Keratinocyte (primary cell): ENCODE measurements around the gene SLIT3. TPM values are rescaled to one million over a fixed set of nuclear protein-coding genes. Genes with fewer than 3 reads are reported as not detected.

Experiments used
- DNase-seq: peaks from one replicate; pipeline ENCODE4 v3.0.0-alpha.2; 2011; ENCODE audit warnings: low read depth, missing footprints, low spot score
- FAIRE-seq: peaks from 2 replicates; lab custom pipeline; 2011; peaks lifted over from hg19 to GRCh38; lab: Jason Lieb, UNC
- H2AFZ ChIP-seq: 2 replicates; pipeline ENCODE4 v1.6.0; 2012; ENCODE audit warnings: low read length, control low read depth, inconsistent platforms; ENCODE audit not compliant: control insufficient read depth
- H3K27ac ChIP-seq: 2 replicates; pipeline ENCODE4 v1.5.1; 2011; ENCODE audit warnings: low read length; ENCODE audit not compliant: control insufficient read depth, insufficient read depth
- H3K27me3 ChIP-seq: 3 replicates; pipeline ENCODE4 v1.6.0; 2011; ENCODE audit warnings: low read length; ENCODE audit not compliant: control insufficient read depth, insufficient read depth; ENCODE audit errors: extremely low read depth
- H3K36me3 ChIP-seq, 2 experiments: 2 replicates in 1 of 2; 3 replicates in 1 of 2; pipeline ENCODE4 v1.5.1; 2011; ENCODE audit warnings: low read length in 2 of 2, mild to moderate bottlenecking in 1 of 2; ENCODE audit not compliant: control insufficient read depth in 2 of 2, insufficient read depth in 2 of 2; ENCODE audit errors: extremely low read depth in 1 of 2
- H3K4me1 ChIP-seq: 3 replicates; pipeline ENCODE4 v1.5.1; 2011; ENCODE audit warnings: low read length; ENCODE audit not compliant: control insufficient read depth, insufficient read depth; ENCODE audit errors: extremely low read depth
- H3K4me2 ChIP-seq: 3 replicates; pipeline ENCODE4 v1.6.0; 2011; ENCODE audit warnings: low read depth, low read length; ENCODE audit not compliant: control insufficient read depth, insufficient read depth; ENCODE audit errors: extremely low read depth
- H3K4me3 ChIP-seq, 3 experiments: fragments of 200-600 bp in 1 of 3; sonication (generic) in 1 of 3; 2 replicates in 2 of 3; 3 replicates in 1 of 3; pipeline ENCODE4 v1.5.1; 2011 to 2016; ENCODE audit warnings: low read length in 3 of 3, mild to moderate bottlenecking in 3 of 3, control low read depth in 2 of 3, inconsistent platforms in 1 of 3, low read depth in 1 of 3, mixed read lengths in 1 of 3, mixed run types in 1 of 3, moderate library complexity in 1 of 3; ENCODE audit not compliant: control insufficient read depth in 2 of 3, insufficient read depth in 2 of 3; ENCODE audit errors: extremely low read depth in 1 of 3
- H3K79me2 ChIP-seq: 2 replicates; pipeline ENCODE4 v1.6.0; 2012; ENCODE audit warnings: low read length; ENCODE audit not compliant: control insufficient read depth, insufficient read depth
- H3K9ac ChIP-seq: 3 replicates; pipeline ENCODE4 v1.6.0; 2011; ENCODE audit warnings: low read length; ENCODE audit not compliant: control insufficient read depth, insufficient read depth; ENCODE audit errors: extremely low read depth
- H3K9me1 ChIP-seq: 3 replicates; pipeline ENCODE4 v1.6.0; 2011; ENCODE audit warnings: low read length; ENCODE audit not compliant: control insufficient read depth, insufficient read depth; ENCODE audit errors: extremely low read depth
- H3K9me3 ChIP-seq: 2 replicates; pipeline ENCODE4 v1.5.1; 2012; ENCODE audit warnings: low read depth, low read length; ENCODE audit not compliant: control insufficient read depth
- H4K20me1 ChIP-seq: 3 replicates; pipeline ENCODE4 v1.6.0; 2011; ENCODE audit warnings: low read length; ENCODE audit not compliant: control insufficient read depth, insufficient read depth; ENCODE audit errors: extremely low read depth
- EZH2 ChIP-seq: IDR thresholded peaks from one replicate; pipeline ENCODE4 v1.6.1; 2012; ENCODE audit warnings: inconsistent platforms, mild to moderate bottlenecking, low read length, moderate library complexity
- dilution Hi-C: fragments of 300-500 bp; cut with MboI; formaldehyde crosslinking; loops from one replicate; pipeline ENCODE4 v1.7.0; 2020; ENCODE audit warnings: low sequenced_read_pairs; ENCODE audit not compliant: extremely low pct_ligation_motif_present
- polyA plus RNA-seq, 5 experiments: library from polyadenylated mRNA; depleted of rRNA in 3 of 5; stranded (reverse) in 3 of 5; stranded (forward) in 1 of 5; unstranded in 1 of 5; fragments of >200 nt; gene quantifications; 1 replicate in 1 of 5; 2 replicates in 3 of 5; 3 replicates in 1 of 5; pipeline versions ENCODE4 v1.2.1 to v1.2.3, GENCODE V29; 2011 to 2012; ENCODE audit warnings: missing spikeins in 2 of 5, low read depth in 1 of 5, low replicate concordance in 1 of 5
- TF ChIP-seq, protein P1 (sequence below), 3 experiments: IDR thresholded peaks in 1 of 3; conservative IDR thresholded peaks in 1 of 3; optimal IDR thresholded peaks in 1 of 3; 2 replicates in 2 of 3; 3 replicates in 1 of 3; pipeline versions ENCODE3 to v1.5.1; 2011; ENCODE audit warnings: low read length in 3 of 3, mild to moderate bottlenecking in 3 of 3, moderate library complexity in 2 of 3, control low read depth in 1 of 3, inconsistent platforms in 1 of 3; ENCODE audit not compliant: insufficient read depth in 2 of 3; ENCODE audit errors: extremely low read depth in 1 of 3

Gene SLIT3
- polyA plus RNA-seq, 1 donor (not counting 4 experiments of a cell fraction or from before 2014, with no cell fraction given): 2.4 TPM

DNA sequence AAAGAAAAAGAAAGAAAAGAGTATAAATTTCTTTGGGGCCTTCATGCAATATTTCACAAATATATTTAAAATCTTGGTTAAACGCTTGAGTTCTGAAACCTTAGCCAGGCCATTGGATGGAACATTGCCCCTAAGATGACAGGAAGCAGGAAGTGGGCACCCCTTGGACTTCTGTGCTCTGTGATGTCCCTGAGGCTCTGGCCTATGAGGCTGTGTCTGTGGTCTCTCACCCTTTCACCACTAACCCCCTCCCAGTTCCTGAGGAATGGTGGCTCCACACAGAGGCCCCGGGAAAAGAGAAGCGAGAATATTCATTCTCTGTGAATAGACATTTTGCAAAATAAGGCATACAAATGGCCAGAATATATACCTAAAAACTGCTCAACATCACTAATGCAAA lies 401.3 kb downstream of the SLIT3 start:
- H3K27ac ChIP-seq: no peak overlapping the region
- TF ChIP-seq EZH2: no peak
- TF ChIP-seq, protein P1, sequence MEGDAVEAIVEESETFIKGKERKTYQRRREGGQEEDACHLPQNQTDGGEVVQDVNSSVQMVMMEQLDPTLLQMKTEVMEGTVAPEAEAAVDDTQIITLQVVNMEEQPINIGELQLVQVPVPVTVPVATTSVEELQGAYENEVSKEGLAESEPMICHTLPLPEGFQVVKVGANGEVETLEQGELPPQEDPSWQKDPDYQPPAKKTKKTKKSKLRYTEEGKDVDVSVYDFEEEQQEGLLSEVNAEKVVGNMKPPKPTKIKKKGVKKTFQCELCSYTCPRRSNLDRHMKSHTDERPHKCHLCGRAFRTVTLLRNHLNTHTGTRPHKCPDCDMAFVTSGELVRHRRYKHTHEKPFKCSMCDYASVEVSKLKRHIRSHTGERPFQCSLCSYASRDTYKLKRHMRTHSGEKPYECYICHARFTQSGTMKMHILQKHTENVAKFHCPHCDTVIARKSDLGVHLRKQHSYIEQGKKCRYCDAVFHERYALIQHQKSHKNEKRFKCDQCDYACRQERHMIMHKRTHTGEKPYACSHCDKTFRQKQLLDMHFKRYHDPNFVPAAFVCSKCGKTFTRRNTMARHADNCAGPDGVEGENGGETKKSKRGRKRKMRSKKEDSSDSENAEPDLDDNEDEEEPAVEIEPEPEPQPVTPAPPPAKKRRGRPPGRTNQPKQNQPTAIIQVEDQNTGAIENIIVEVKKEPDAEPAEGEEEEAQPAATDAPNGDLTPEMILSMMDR (optimal IDR thresholded peaks at IDR 0.05 in 1 of 3, IDR thresholded peaks at IDR 0.05 in 1 of 3, conservative IDR thresholded peaks at IDR 0.05 in 1 of 3; ENCODE audit: extremely low read depth in 1 of 3, insufficient read depth in 2 of 3, low read length in 3 of 3): no peak
- no peak for FAIRE-seq
- H3K27me3 ChIP-seq: no peaks in the 10 kb centered on the region
- H3K36me3 ChIP-seq: no peaks in the 10 kb centered on the region
- no peak overlapping the region for H3K4me3 ChIP-seq
- H3K4me2 ChIP-seq: no peak overlapping the region
- H4K20me1 ChIP-seq: no peaks in the 10 kb centered on the region
- H3K79me2 ChIP-seq: no peaks in the 10 kb centered on the region
- no peak for DNase-seq
- H3K4me1 ChIP-seq: no peaks in the 10 kb centered on the region
- H3K9ac ChIP-seq: no peak overlapping the region
- H3K9me3 ChIP-seq: no peaks in the 10 kb centered on the region
- H3K9me1 ChIP-seq: no peaks in the 10 kb centered on the region
- H2AFZ ChIP-seq: no peak overlapping the region
- dilution Hi-C loops: no loop called here

DNA sequence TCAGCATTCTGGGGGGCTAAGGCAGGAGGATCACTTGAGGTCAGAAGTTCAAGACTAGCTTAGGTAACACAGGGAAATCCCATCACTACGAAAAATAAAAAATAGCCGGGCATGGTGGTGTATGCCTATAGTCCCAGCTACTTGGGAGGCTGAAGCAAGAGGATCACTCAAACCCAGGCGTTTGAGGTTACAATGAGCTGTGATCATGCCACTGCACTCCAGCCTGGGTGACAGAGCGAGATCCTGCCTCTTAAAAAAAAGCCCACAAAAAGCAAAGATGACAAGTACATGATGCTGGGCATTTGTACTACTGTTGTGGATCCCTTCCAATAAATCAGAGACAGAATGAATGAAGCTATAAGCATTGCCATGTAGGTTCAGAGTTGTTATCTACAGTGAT lies 401.7 kb downstream of the SLIT3 start:
- no peaks in the 10 kb centered on the region for H3K36me3 ChIP-seq
- H3K4me1 ChIP-seq: no peaks in the 10 kb centered on the region
- dilution Hi-C loops: no loop called here
- no peaks in the 10 kb centered on the region for H4K20me1 ChIP-seq
- no peaks in the 10 kb centered on the region for H3K9me3 ChIP-seq
- no peaks in the 10 kb centered on the region for H3K9me1 ChIP-seq
- no peaks in the 10 kb centered on the region for H3K79me2 ChIP-seq
- H3K4me3 ChIP-seq: no peak overlapping the region
- FAIRE-seq (no peak), DNase-seq (no peak)
- TF ChIP-seq, protein P1 (optimal IDR thresholded peaks at IDR 0.05 in 1 of 3, IDR thresholded peaks at IDR 0.05 in 1 of 3, conservative IDR thresholded peaks at IDR 0.05 in 1 of 3; ENCODE audit: extremely low read depth in 1 of 3, insufficient read depth in 2 of 3, low read length in 3 of 3): no peak
- no peak for TF ChIP-seq EZH2
- no peak overlapping the region for H2AFZ ChIP-seq
- no peaks in the 10 kb centered on the region for H3K27me3 ChIP-seq
- H3K9ac ChIP-seq: no peak overlapping the region
- no peak overlapping the region for H3K27ac ChIP-seq
- H3K4me2 ChIP-seq: no peak overlapping the region
